ENCODE measurements around the gene ATP1A4. TPM values are rescaled to one million over a fixed set of nuclear protein-coding genes. Genes with fewer than 3 reads are reported as not detected.
"Not testable (repeated sequence)": the region's sequence is repeated elsewhere in the genome, so short reads cannot be mapped to it uniquely, and the experiment has no call there.

The ATP1A4 gene
- polyA plus RNA-seq (2013, experiment 1 of 2; ENCODE audit: insufficient read length): not detected
- polyA plus RNA-seq (2013, experiment 2 of 2; ENCODE audit: insufficient read length): not detected

- DNase-seq: no peak
Measured at GRCh38 chr1:160151303-160151702, at the start of gene ATP1A4. Gene ATP1A4, plus strand, starts transcription at chr1:160151603. Its CDS starts 438 bp downstream, at chr1:160152041.

- DNase-seq: no peak
Measured at GRCh38 chr1:160101717-160102522, 49.5 kb upstream of the ATP1A4 start.

- DNase-seq: no peak
Measured at GRCh38 chr1:160103658-160104408, 47.6 kb upstream of the ATP1A4 start.

GRCh38 chr1:160104486-160104885 lies 46.9 kb upstream of the ATP1A4 start:
- no peak for DNase-seq

GRCh38 chr1:160105155-160105554 lies 46.2 kb upstream of the ATP1A4 start:
- DNase-seq: no peak

- DNase-seq: no peak
Measured at GRCh38 chr1:160107512-160107911, 43.9 kb upstream of the ATP1A4 start.

GRCh38 chr1:160108888-160109662 lies 42.3 kb upstream of the ATP1A4 start:
- peak; percentile 64 for DNase-seq

GRCh38 chr1:160109686-160110085 lies 41.7 kb upstream of the ATP1A4 start:
- no peak for DNase-seq

GRCh38 chr1:160111462-160111861 lies 39.9 kb upstream of the ATP1A4 start:
- not testable (repeated sequence) for DNase-seq

- no peak for DNase-seq
Measured at GRCh38 chr1:160112357-160112756, 39.0 kb upstream of the ATP1A4 start.

GRCh38 chr1:160113407-160113806 lies 38.0 kb upstream of the ATP1A4 start:
- DNase-seq: no peak

GRCh38 chr1:160114085-160114484 lies 37.3 kb upstream of the ATP1A4 start:
- no peak for DNase-seq

GRCh38 chr1:160115545-160116282 lies 35.7 kb upstream of the ATP1A4 start, which contains the start of gene ATP1A2:
Gene ATP1A2, plus strand, starts transcription at chr1:160115759. Its CDS starts 103 bp downstream, at chr1:160115862.
- no peak for DNase-seq

- DNase-seq: peak; percentile 31
Measured at GRCh38 chr1:160116283-160117147, 34.9 kb upstream of the ATP1A4 start.

GRCh38 chr1:160117300-160117699 lies 34.1 kb upstream of the ATP1A4 start:
- DNase-seq: no peak

- DNase-seq: peak; percentile 28
Measured at GRCh38 chr1:160117709-160118183, 33.7 kb upstream of the ATP1A4 start.

GRCh38 chr1:160118928-160119327 lies 32.5 kb upstream of the ATP1A4 start:
- no peak for DNase-seq

GRCh38 chr1:160120797-160121196 lies 30.6 kb upstream of the ATP1A4 start:
- no peak for DNase-seq

GRCh38 chr1:160121388-160121787 lies 30.0 kb upstream of the ATP1A4 start:
- DNase-seq: no peak

- no peak for DNase-seq
Measured at GRCh38 chr1:160122978-160123495, 28.4 kb upstream of the ATP1A4 start.

- no peak for DNase-seq
Measured at GRCh38 chr1:160123726-160124125, 27.7 kb upstream of the ATP1A4 start.

All from fibroblast of skin of back (primary cell).